KMS-11 (cell line): ENCODE data around the gene SARS2.
A peak's percentile ranks its signal among the peaks of the same experiment; 100 is the strongest.

Source experiments
- H2AFZ ChIP-seq: fragments of 200-600 bp; sonication (generic); 2 replicates; pipeline ENCODE4 v1.6.1; 2016; ENCODE audit warnings: antibody characterized with exemption, mixed run types, low read depth
- H3K27ac ChIP-seq: fragments of 200-600 bp; sonication (generic); 2 replicates; pipeline ENCODE4 v1.6.1; 2016; ENCODE audit warnings: mild to moderate bottlenecking, mixed run types
- H3K27me3 ChIP-seq: fragments of 200-600 bp; sonication (generic); 2 replicates; pipeline ENCODE4 v1.6.1; 2017; ENCODE audit warnings: mild to moderate bottlenecking, low read depth, mixed run types, moderate library complexity; ENCODE audit not compliant: insufficient read depth
- H3K36me3 ChIP-seq: fragments of 200-600 bp; sonication (generic); 2 replicates; pipeline ENCODE4 v1.6.1; 2017; ENCODE audit warnings: mild to moderate bottlenecking, mixed run types; ENCODE audit not compliant: insufficient read depth
- H3K4me1 ChIP-seq: fragments of 200-600 bp; sonication (generic); 2 replicates; pipeline ENCODE4 v1.6.1; 2016; ENCODE audit warnings: mild to moderate bottlenecking, low read depth, mixed run types; ENCODE audit not compliant: poor library complexity, severe bottlenecking
- H3K4me2 ChIP-seq: fragments of 200-600 bp; sonication (generic); 2 replicates; pipeline ENCODE4 v1.7.0; 2016; ENCODE audit warnings: mild to moderate bottlenecking, mixed run types
- H3K4me3 ChIP-seq: fragments of 200-600 bp; sonication (generic); IDR thresholded peaks from 2 replicates; pipeline ENCODE4 v1.6.1; 2017; ENCODE audit warnings: low read depth, low read length, mixed read lengths; ENCODE audit not compliant: insufficient read depth
- H3K79me2 ChIP-seq: fragments of 200-600 bp; sonication (generic); 2 replicates; pipeline ENCODE4 v1.6.1; 2016; ENCODE audit warnings: low read depth, mixed run types; ENCODE audit not compliant: insufficient read depth
- H3K9ac ChIP-seq: fragments of 200-600 bp; sonication (generic); 2 replicates; pipeline ENCODE4 v1.6.1; 2016; ENCODE audit warnings: mild to moderate bottlenecking, mixed run types
- H4K20me1 ChIP-seq: fragments of 200-600 bp; sonication (generic); 2 replicates; pipeline ENCODE4 v1.6.1; 2016; ENCODE audit warnings: mild to moderate bottlenecking, mixed run types; ENCODE audit not compliant: insufficient read depth
- TF ChIP-seq, protein P1 (sequence below): fragments of 200-600 bp; sonication (generic); conservative IDR thresholded peaks from 2 replicates; pipeline ENCODE4 v1.6.1; 2017; ENCODE audit warnings: low read depth, mild to moderate bottlenecking, antibody characterized with exemption, low read length, moderate library complexity, mixed read lengths

SARS2 gene

DNA sequence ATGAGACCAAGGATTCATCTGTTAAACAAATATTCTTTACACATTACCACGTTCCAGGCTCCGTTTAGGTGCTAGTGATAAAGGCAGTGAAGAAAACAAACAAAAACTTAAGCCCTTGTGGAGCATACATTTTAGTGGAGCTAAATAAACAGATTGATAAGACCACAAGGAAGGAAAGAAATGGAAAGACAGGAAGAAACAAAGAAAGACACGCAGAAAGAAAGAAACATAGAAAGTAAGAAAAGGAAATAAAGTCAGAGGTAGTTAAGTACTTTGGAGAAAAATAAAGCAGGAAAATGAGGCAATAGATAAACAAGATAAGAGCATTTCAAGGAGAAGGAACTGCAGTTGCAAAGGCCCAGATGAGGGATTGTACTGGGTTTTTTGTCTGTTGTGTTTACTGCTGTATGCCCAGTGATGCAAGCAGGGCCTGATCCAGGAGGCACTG lies 29.8 kb downstream of the SARS2 start:
- Histone ChIP-seq H3K27me3 (no peaks in the 10 kb centered on the region), H2AFZ (0 out of 2 replicates have a peak overlapping the region, but pooled peaks have one; percentile 38), H3K36me3 (no peaks in the 10 kb centered on the region; the same call in 1 of the 2 replicates), H4K20me1 (no peaks in the 10 kb centered on the region), H3K27ac (peak overlapping the region; percentile 24; the same call in 1 of the 2 replicates), H3K4me1 (peaks cover 23% of the 10 kb centered on the region), H3K79me2 (peaks cover 16% of the 10 kb centered on the region; the same call in 1 of the 2 replicates), H3K9ac (peak overlapping the region; percentile 55), H3K4me3 (no peak overlapping the region), H3K4me2 (peak overlapping the region; percentile 61)
- TF ChIP-seq, protein P1, sequence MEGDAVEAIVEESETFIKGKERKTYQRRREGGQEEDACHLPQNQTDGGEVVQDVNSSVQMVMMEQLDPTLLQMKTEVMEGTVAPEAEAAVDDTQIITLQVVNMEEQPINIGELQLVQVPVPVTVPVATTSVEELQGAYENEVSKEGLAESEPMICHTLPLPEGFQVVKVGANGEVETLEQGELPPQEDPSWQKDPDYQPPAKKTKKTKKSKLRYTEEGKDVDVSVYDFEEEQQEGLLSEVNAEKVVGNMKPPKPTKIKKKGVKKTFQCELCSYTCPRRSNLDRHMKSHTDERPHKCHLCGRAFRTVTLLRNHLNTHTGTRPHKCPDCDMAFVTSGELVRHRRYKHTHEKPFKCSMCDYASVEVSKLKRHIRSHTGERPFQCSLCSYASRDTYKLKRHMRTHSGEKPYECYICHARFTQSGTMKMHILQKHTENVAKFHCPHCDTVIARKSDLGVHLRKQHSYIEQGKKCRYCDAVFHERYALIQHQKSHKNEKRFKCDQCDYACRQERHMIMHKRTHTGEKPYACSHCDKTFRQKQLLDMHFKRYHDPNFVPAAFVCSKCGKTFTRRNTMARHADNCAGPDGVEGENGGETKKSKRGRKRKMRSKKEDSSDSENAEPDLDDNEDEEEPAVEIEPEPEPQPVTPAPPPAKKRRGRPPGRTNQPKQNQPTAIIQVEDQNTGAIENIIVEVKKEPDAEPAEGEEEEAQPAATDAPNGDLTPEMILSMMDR: no peak

- H3K4me1 ChIP-seq: peaks cover 23% of the 10 kb centered on the region
- no peaks in the 10 kb centered on the region; the same call in 1 of the 2 replicates for H3K36me3 ChIP-seq
- H3K4me2 ChIP-seq: peak overlapping the region; percentile 61
- peak overlapping the region; percentile 55 for H3K9ac ChIP-seq
- peaks cover 16% of the 10 kb centered on the region; the same call in 1 of the 2 replicates for H3K79me2 ChIP-seq
- no peaks in the 10 kb centered on the region for H4K20me1 ChIP-seq
- H2AFZ ChIP-seq: peak overlapping the region; percentile 38; the same call in 1 of the 2 replicates
- TF ChIP-seq, protein P1: no peak
- peak overlapping the region; percentile 24; the same call in 1 of the 2 replicates for H3K27ac ChIP-seq
- no peak overlapping the region for H3K4me3 ChIP-seq
- H3K27me3 ChIP-seq: no peaks in the 10 kb centered on the region
Measured at GRCh38 chr19:38900202-38900629, 30.3 kb downstream of the SARS2 start.

- Histone ChIP-seq H3K9ac (peak within 1 kb of the TSS; percentile 71), H2AFZ (peak within 1 kb of the TSS; percentile 93), H3K4me1 (peaks cover 23% of the 10 kb centered on the region), H3K27ac (peak within 1 kb of the TSS; percentile 35), H3K4me3 (no peak within 1 kb of the TSS), H3K4me2 (peak within 1 kb of the TSS; percentile 96), H3K79me2 (peaks cover 16% of the 10 kb centered on the region; the same call in 1 of the 2 replicates), H3K36me3 (no peaks in the 10 kb centered on the region), H4K20me1 (no peaks in the 10 kb centered on the region), H3K27me3 (no peaks in the 10 kb centered on the region)
- TF ChIP-seq, protein P1: no peak
Measured at GRCh38 chr19:38899447-38900201, 30.9 kb downstream of the SARS2 start, which contains the start of the genes NFKBIB and SIRT2. TSS of gene NFKBIB (plus strand) at chr19:38899969. CDS start at chr19:38900033, 64 bp downstream. TSS of gene SIRT2 (minus strand) at chr19:38899618. CDS start at chr19:38899521, 97 bp downstream.

- peak overlapping the region; percentile 93 for H2AFZ ChIP-seq
- H3K4me1 ChIP-seq: peaks cover 23% of the 10 kb centered on the region
- TF ChIP-seq, protein P1: no peak
- no peaks in the 10 kb centered on the region for H4K20me1 ChIP-seq
- peak overlapping the region; percentile 71 for H3K9ac ChIP-seq
- no peak overlapping the region for H3K4me3 ChIP-seq
- no peaks in the 10 kb centered on the region for H3K27me3 ChIP-seq
- H3K36me3 ChIP-seq: no peaks in the 10 kb centered on the region
- peak overlapping the region; percentile 35; the same call in 1 of the 2 replicates for H3K27ac ChIP-seq
- H3K79me2 ChIP-seq: peaks cover 16% of the 10 kb centered on the region; the same call in 1 of the 2 replicates
- peak overlapping the region; percentile 96 for H3K4me2 ChIP-seq
Measured at GRCh38 chr19:38898788-38899446, 31.6 kb downstream of the SARS2 start.
